ENCODE data around the gene HPS1.
"Not testable (repeated sequence)": the region's sequence is repeated elsewhere in the genome, so short reads cannot be mapped to it uniquely, and the experiment has no call there.

The HPS1 gene

DNA sequence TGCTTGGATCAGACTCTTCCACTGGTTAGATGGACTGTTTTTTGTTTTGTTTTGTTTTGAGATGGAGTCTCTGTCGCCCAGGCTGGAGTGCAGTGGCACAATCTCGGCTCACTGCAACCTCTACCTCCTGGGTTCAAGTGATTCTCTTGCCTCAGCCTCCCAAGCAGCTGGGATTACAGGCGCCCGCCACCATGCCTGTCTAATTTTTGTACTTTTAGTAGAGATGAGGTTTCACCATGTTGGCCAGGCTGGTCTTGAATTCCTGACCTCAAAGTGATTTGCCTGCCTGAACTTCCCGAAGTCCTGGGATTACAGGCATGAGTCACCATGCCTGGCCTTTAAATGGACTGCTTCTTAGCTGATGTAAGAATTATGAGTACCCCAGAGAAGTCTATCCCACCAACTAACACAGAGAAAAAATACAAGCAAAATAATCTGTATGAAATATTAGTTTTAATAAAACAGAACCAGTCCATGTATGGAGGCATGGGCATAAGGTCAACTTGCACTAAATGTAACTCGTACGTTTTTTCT lies 63.5 kb downstream of the HPS1 start:
- H3K36me3 ChIP-seq (ENCODE audit: control insufficient read depth in 2 of 2, insufficient read depth in 1 of 2, low read length in 2 of 2); H3K4me1 ChIP-seq (ENCODE audit: control insufficient read depth, insufficient read depth, low read length); POLR2A ChIA-PET; H3K4me3 ChIP-seq (ENCODE audit: low read depth, low read length); H3K27ac ChIP-seq (ENCODE audit: extremely low read depth, low read depth, low read length); H3K9me3 ChIP-seq (ENCODE audit: control insufficient read depth, insufficient read depth, low read depth, low read length): not testable (repeated sequence)
- CTCF ChIA-PET, result interaction anchor here (0.6 to 0.8 kb wide), 2 partner anchors 11 to 468 kb away, joined by 3 read pairs; no protein-coding TSS in a partner anchor
- peak; percentile 62 for TF ChIP-seq ZNF335 (tag by site-specific recombination; conservative IDR thresholded peaks at IDR 0.05)

DNA sequence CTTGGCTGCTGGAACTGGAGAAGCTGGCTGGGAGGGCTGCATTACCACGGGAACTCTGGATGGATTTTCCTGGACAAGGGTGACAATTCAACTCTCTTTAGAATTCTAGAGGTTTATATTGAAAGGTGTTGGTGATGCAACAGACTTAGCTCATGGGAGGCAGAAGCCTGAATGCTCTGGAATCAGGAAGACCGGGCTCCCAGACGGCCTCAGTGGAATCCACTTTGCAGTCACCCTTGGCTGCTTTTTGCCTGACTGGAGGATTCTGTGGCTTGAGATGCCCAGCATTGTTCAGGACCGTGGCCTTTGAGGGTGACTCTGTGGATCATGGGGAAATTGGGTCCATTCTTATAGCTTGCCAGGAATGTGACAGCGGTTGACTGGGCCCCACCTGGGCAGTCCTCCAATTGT lies 64.0 kb downstream of the HPS1 start:
- CTCF ChIA-PET, result interaction anchor here (0.6 to 0.8 kb wide), 2 partner anchors 10 to 467 kb away, joined by 3 read pairs; no protein-coding TSS in a partner anchor
- POLR2A ChIA-PET, result no interaction called here
- TF ChIP-seq ZNF280D (tag by site-specific recombination; IDR thresholded peaks at IDR 0.05) (no peak), ZNF140 (tag by site-specific recombination; IDR thresholded peaks at IDR 0.05) (no peak), ZBTB10 (tag by site-specific recombination; IDR thresholded peaks at IDR 0.05) (no peak), ZNF561 (tag by site-specific recombination; IDR thresholded peaks at IDR 0.05; ENCODE audit: borderline replicate concordance) (no peak), ZBTB48 (tag by site-specific recombination; IDR thresholded peaks at IDR 0.05) (no peak), ZNF37A (tag by site-specific recombination; IDR thresholded peaks at IDR 0.05) (no peak), ZNF596 (tag by site-specific recombination; IDR thresholded peaks at IDR 0.05) (no peak), ZNF510 (tag by site-specific recombination; IDR thresholded peaks at IDR 0.05; ENCODE audit: insufficient replicate concordance) (no peak), MZF1 (tag by site-specific recombination; IDR thresholded peaks at IDR 0.05; ENCODE audit: borderline replicate concordance) (no peak), ZSCAN5A (tag by site-specific recombination; IDR thresholded peaks at IDR 0.05) (no peak), ZNF239 (tag by site-specific recombination; IDR thresholded peaks at IDR 0.05) (no peak), ZNF555 (tag by site-specific recombination; conservative IDR thresholded peaks at IDR 0.05) (no peak)
- TF ChIP-seq, protein P1, sequence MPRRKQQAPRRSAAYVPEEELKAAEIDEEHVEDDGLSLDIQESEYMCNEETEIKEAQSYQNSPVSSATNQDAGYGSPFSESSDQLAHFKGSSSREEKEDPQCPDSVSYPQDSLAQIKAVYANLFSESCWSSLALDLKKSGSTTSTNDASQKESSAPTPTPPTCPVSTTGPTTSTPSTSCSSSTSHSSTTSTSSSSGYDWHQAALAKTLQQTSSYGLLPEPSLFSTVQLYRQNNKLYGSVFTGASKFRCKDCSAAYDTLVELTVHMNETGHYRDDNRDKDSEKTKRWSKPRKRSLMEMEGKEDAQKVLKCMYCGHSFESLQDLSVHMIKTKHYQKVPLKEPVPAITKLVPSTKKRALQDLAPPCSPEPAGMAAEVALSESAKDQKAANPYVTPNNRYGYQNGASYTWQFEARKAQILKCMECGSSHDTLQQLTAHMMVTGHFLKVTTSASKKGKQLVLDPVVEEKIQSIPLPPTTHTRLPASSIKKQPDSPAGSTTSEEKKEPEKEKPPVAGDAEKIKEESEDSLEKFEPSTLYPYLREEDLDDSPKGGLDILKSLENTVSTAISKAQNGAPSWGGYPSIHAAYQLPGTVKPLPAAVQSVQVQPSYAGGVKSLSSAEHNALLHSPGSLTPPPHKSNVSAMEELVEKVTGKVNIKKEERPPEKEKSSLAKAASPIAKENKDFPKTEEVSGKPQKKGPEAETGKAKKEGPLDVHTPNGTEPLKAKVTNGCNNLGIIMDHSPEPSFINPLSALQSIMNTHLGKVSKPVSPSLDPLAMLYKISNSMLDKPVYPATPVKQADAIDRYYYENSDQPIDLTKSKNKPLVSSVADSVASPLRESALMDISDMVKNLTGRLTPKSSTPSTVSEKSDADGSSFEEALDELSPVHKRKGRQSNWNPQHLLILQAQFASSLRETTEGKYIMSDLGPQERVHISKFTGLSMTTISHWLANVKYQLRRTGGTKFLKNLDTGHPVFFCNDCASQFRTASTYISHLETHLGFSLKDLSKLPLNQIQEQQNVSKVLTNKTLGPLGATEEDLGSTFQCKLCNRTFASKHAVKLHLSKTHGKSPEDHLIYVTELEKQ (tag by site-specific recombination; IDR thresholded peaks at IDR 0.05; ENCODE audit: borderline replicate concordance), result no peak
- TF ChIP-seq, protein P2, sequence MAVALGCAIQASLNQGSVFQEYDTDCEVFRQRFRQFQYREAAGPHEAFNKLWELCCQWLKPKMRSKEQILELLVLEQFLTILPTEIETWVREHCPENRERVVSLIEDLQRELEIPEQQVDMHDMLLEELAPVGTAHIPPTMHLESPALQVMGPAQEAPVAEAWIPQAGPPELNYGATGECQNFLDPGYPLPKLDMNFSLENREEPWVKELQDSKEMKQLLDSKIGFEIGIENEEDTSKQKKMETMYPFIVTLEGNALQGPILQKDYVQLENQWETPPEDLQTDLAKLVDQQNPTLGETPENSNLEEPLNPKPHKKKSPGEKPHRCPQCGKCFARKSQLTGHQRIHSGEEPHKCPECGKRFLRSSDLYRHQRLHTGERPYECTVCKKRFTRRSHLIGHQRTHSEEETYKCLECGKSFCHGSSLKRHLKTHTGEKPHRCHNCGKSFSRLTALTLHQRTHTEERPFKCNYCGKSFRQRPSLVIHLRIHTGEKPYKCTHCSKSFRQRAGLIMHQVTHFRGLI (tag by site-specific recombination; IDR thresholded peaks at IDR 0.05), result no peak
- TF ChIP-seq, protein P3, sequence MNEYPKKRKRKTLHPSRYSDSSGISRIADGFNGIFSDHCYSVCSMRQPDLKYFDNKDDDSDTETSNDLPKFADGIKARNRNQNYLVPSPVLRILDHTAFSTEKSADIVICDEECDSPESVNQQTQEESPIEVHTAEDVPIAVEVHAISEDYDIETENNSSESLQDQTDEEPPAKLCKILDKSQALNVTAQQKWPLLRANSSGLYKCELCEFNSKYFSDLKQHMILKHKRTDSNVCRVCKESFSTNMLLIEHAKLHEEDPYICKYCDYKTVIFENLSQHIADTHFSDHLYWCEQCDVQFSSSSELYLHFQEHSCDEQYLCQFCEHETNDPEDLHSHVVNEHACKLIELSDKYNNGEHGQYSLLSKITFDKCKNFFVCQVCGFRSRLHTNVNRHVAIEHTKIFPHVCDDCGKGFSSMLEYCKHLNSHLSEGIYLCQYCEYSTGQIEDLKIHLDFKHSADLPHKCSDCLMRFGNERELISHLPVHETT (tag by site-specific recombination; IDR thresholded peaks at IDR 0.05), result no peak
- Histone ChIP-seq H3K9me3 (ENCODE audit: control insufficient read depth, insufficient read depth, low read depth, low read length) (no peaks in the 10 kb centered on the region), H3K4me1 (ENCODE audit: control insufficient read depth, insufficient read depth, low read length) (no peaks in the 10 kb centered on the region), H3K36me3 (ENCODE audit: control insufficient read depth in 2 of 2, insufficient read depth in 1 of 2, low read length in 2 of 2) (no peaks in the 10 kb centered on the region), H3K4me3 (ENCODE audit: low read depth, low read length) (no peak overlapping the region), H3K27ac (ENCODE audit: extremely low read depth, low read depth, low read length) (no peak overlapping the region)

All from HEK293 (cell line).